CD4-positive, CD25-positive, alpha-beta regulatory T cell (primary cell): Measurements from ENCODE around the gene XDH. TPM values are rescaled to one million over a fixed set of nuclear protein-coding genes. Genes with fewer than 3 reads are reported as not detected.

Experiments used
- ATAC-seq, 2 donors: fragments of 150-1000 bp; cut with Tn5 transposase; one replicate each; pipeline ENCODE4 v1.10.0; 2021; ENCODE audit warnings: low read depth in 2 of 2, moderate number of reproducible peaks in 2 of 2, moderate library complexity in 1 of 2
- DNase-seq, 3 donors: peaks; one replicate each; pipeline versions ENCODE4 v3.0.0 to v3.0.0-alpha.2; 2012 to 2022; ENCODE audit warnings: mixed read lengths in 1 of 3
- H3K27ac ChIP-seq: one replicate; pipeline ENCODE4 v1.7.0; 2013; ENCODE audit warnings: mild to moderate bottlenecking, low read length; ENCODE audit not compliant: insufficient read depth, poor library complexity, severe bottlenecking
- H3K27me3 ChIP-seq: one replicate; pipeline ENCODE4 v1.7.0; 2013; ENCODE audit warnings: low read length; ENCODE audit not compliant: control insufficient read depth, insufficient read depth
- H3K36me3 ChIP-seq: one replicate; pipeline ENCODE4 v1.7.0; 2013; ENCODE audit warnings: mild to moderate bottlenecking, low read length, moderate library complexity; ENCODE audit not compliant: control insufficient read depth, insufficient read depth
- H3K4me1 ChIP-seq: 2 replicates; pipeline ENCODE4 v1.7.0; 2013; ENCODE audit warnings: mild to moderate bottlenecking, low read length; ENCODE audit not compliant: insufficient read depth, control insufficient read depth, poor library complexity, severe bottlenecking
- H3K4me3 ChIP-seq: one replicate; pipeline ENCODE4 v1.7.0; 2013; ENCODE audit warnings: low read depth, mild to moderate bottlenecking, low read length, moderate library complexity
- H3K9me3 ChIP-seq, 2 experiments: 1 replicate in 1 of 2; 2 replicates in 1 of 2; pipeline ENCODE4 v1.7.0; 2013; ENCODE audit warnings: low read length in 2 of 2, mild to moderate bottlenecking in 1 of 2, moderate library complexity in 1 of 2; ENCODE audit not compliant: control insufficient read depth in 2 of 2
- H3K27ac Mint-ChIP-seq, 3 donors: one replicate each; pipeline ENCODE4 v1.8.0; 2020 to 2022; ENCODE audit warnings: mild to moderate bottlenecking in 3 of 3, mixed read lengths in 3 of 3, moderate library complexity in 2 of 3
- H3K27me3 Mint-ChIP-seq: one replicate; pipeline ENCODE4 v1.8.0; 2022; ENCODE audit warnings: mild to moderate bottlenecking, mixed read lengths
- H3K36me3 Mint-ChIP-seq: one replicate; pipeline ENCODE4 v1.8.0; 2020; ENCODE audit warnings: mixed read lengths
- H3K4me1 Mint-ChIP-seq, 4 donors: one replicate each; pipeline ENCODE4 v1.8.0; 2020 to 2022; ENCODE audit warnings: mixed read lengths in 4 of 4, mild to moderate bottlenecking in 1 of 4
- H3K4me3 Mint-ChIP-seq, 4 donors: one replicate each; pipeline ENCODE4 v1.8.0; 2020 to 2022; ENCODE audit warnings: mild to moderate bottlenecking in 4 of 4, mixed read lengths in 4 of 4, moderate library complexity in 3 of 4
- H3K9me3 Mint-ChIP-seq, 7 donors: one replicate each; pipeline ENCODE4 v1.8.0; 2020 to 2022; ENCODE audit warnings: mixed read lengths in 7 of 7, mild to moderate bottlenecking in 3 of 7, moderate library complexity in 2 of 7
- polyA plus RNA-seq, 4 donors: library from polyadenylated mRNA; unstranded; fragments of 300-500 nt; fragmentation: Illumina TruSeq; gene quantifications; one replicate each; pipeline ENCODE4 v1.2.3, GENCODE V29; 2021
- total RNA-seq: library from RNA; stranded (reverse); gene quantifications from one replicate; pipeline ENCODE4 v1.2.3, GENCODE V29; 2022

Gene XDH
- total and polyA plus RNA-seq, 5 donors from 2014 or later, result not detected

- H3K4me3 Mint-ChIP-seq, result no peak overlapping the region
- Histone ChIP-seq H3K4me1 (peaks cover 8% of the 10 kb centered on the region), H3K4me3 (no peak overlapping the region), H3K27ac (no peak overlapping the region), H3K9me3 (no peaks in the 10 kb centered on the region), H3K27me3 (peaks cover 10% of the 10 kb centered on the region), H3K36me3 (no peaks in the 10 kb centered on the region)
- H3K9me3 Mint-ChIP-seq, result peaks cover 0 to 4% (median 0%) of the 10 kb centered on the region in 7 donors
- peaks cover 20% of the 10 kb centered on the region for H3K27me3 Mint-ChIP-seq
- no peak for DNase-seq
- no peak for ATAC-seq
- H3K4me1 Mint-ChIP-seq, result peaks cover 0 to 10% (median 7%) of the 10 kb centered on the region in 4 donors
- no peak overlapping the region for H3K27ac Mint-ChIP-seq
- H3K36me3 Mint-ChIP-seq, result no peaks in the 10 kb centered on the region
Observed at GRCh38 chr2:31430439-31431165, 16.1 kb upstream of the XDH start.

- H3K9me3 Mint-ChIP-seq, result peaks cover 0 to 4% (median 0%) of the 10 kb centered on the region in 7 donors
- Histone ChIP-seq H3K27ac (no peak overlapping the region), H3K27me3 (peaks cover 6% of the 10 kb centered on the region), H3K4me1 (peaks cover 8% of the 10 kb centered on the region), H3K9me3 (no peaks in the 10 kb centered on the region), H3K4me3 (no peak overlapping the region), H3K36me3 (no peaks in the 10 kb centered on the region)
- H3K27me3 Mint-ChIP-seq, result peaks cover 21% of the 10 kb centered on the region
- no peak overlapping the region for H3K4me3 Mint-ChIP-seq
- H3K4me1 Mint-ChIP-seq, result peaks cover 0 to 10% (median 7%) of the 10 kb centered on the region in 4 donors
- peak overlapping the region in 1 of 3 donors; percentile 15 for H3K27ac Mint-ChIP-seq
- DNase-seq (peak in 1 of 3 donors; percentile 69), ATAC-seq (no peak)
- H3K36me3 Mint-ChIP-seq, result no peaks in the 10 kb centered on the region
Observed at GRCh38 chr2:31429759-31430438, 15.4 kb upstream of the XDH start.

- Mint-ChIP-seq H3K36me3 (no peaks in the 10 kb centered on the region), H3K9me3 (peaks cover 0 to 4% (median 0%) of the 10 kb centered on the region in 7 donors), H3K27me3 (peaks cover 25% of the 10 kb centered on the region), H3K27ac (peak overlapping the region in 1 of 3 donors; percentile 12), H3K4me1 (peaks cover 0 to 10% (median 7%) of the 10 kb centered on the region in 4 donors), H3K4me3 (no peak overlapping the region)
- no peak overlapping the region for H3K27ac ChIP-seq
- peaks cover 6% of the 10 kb centered on the region for H3K27me3 ChIP-seq
- peaks cover 8% of the 10 kb centered on the region for H3K4me1 ChIP-seq
- H3K36me3 ChIP-seq, result no peaks in the 10 kb centered on the region
- no peaks in the 10 kb centered on the region for H3K9me3 ChIP-seq
- ATAC-seq (no peak), DNase-seq (no peak)
- H3K4me3 ChIP-seq, result no peak overlapping the region
Observed at GRCh38 chr2:31429040-31429439, 14.5 kb upstream of the XDH start.

GRCh38 chr2:31428001-31428418 is 13.5 kb upstream of the XDH start:
- Histone ChIP-seq H3K4me3 (no peak overlapping the region), H3K9me3 (no peaks in the 10 kb centered on the region), H3K4me1 (peaks cover 8% of the 10 kb centered on the region), H3K27ac (no peak overlapping the region), H3K36me3 (no peaks in the 10 kb centered on the region), H3K27me3 (peaks cover 6% of the 10 kb centered on the region)
- no peaks in the 10 kb centered on the region for H3K36me3 Mint-ChIP-seq
- DNase-seq (peak in 1 of 3 donors; percentile 16), ATAC-seq (no peak)
- H3K4me1 Mint-ChIP-seq, result peaks cover 0 to 10% (median 7%) of the 10 kb centered on the region in 4 donors
- peaks cover 0 to 5% (median 0%) of the 10 kb centered on the region in 7 donors for H3K9me3 Mint-ChIP-seq
- H3K27ac Mint-ChIP-seq, result no peak overlapping the region
- no peak overlapping the region for H3K4me3 Mint-ChIP-seq
- H3K27me3 Mint-ChIP-seq, result peaks cover 25% of the 10 kb centered on the region

- no peak overlapping the region for H3K4me3 ChIP-seq
- H3K4me1 Mint-ChIP-seq, result peaks cover 0 to 10% (median 7%) of the 10 kb centered on the region in 4 donors
- no peak overlapping the region for H3K27ac Mint-ChIP-seq
- no peaks in the 10 kb centered on the region for H3K36me3 ChIP-seq
- H3K4me3 Mint-ChIP-seq, result no peak overlapping the region
- ATAC-seq (no peak), DNase-seq (no peak)
- peaks cover 21% of the 10 kb centered on the region for H3K27me3 Mint-ChIP-seq
- peaks cover 0 to 5% (median 0%) of the 10 kb centered on the region in 7 donors for H3K9me3 Mint-ChIP-seq
- H3K27ac ChIP-seq, result no peak overlapping the region
- H3K27me3 ChIP-seq, result peaks cover 9% of the 10 kb centered on the region
- no peaks in the 10 kb centered on the region for H3K9me3 ChIP-seq
- peaks cover 8% of the 10 kb centered on the region for H3K4me1 ChIP-seq
- no peaks in the 10 kb centered on the region for H3K36me3 Mint-ChIP-seq
Observed at GRCh38 chr2:31426096-31426495, 11.6 kb upstream of the XDH start.

- Mint-ChIP-seq H3K27ac (no peak overlapping the region), H3K4me3 (no peak overlapping the region), H3K4me1 (no peaks in the 10 kb centered on the region), H3K36me3 (no peaks in the 10 kb centered on the region), H3K9me3 (peaks cover 0 to 19% (median 7%) of the 10 kb centered on the region in 7 donors), H3K27me3 (peaks cover 18% of the 10 kb centered on the region)
- DNase-seq, result no peak
- Histone ChIP-seq H3K4me1 (no peaks in the 10 kb centered on the region), H3K27ac (no peak overlapping the region), H3K27me3 (peaks cover 8% of the 10 kb centered on the region), H3K4me3 (no peak overlapping the region), H3K36me3 (no peaks in the 10 kb centered on the region), H3K9me3 (peaks cover 18 to 19% of the 10 kb centered on the region in 2 experiments)
- no peak for ATAC-seq
Observed at GRCh38 chr2:31421634-31422033, 7.1 kb upstream of the XDH start.

GRCh38 chr2:31420936-31421335 is 6.4 kb upstream of the XDH start:
- DNase-seq, result no peak

More at GRCh38 chr2:31420936-31421335, 6.4 kb upstream of the XDH start:
- Histone ChIP-seq H3K9me3 (peaks cover 18 to 19% of the 10 kb centered on the region in 2 experiments), H3K27me3 (peaks cover 7% of the 10 kb centered on the region), H3K27ac (no peak overlapping the region), H3K4me3 (no peak overlapping the region), H3K4me1 (no peaks in the 10 kb centered on the region), H3K36me3 (no peaks in the 10 kb centered on the region)
- no peak overlapping the region for H3K27ac Mint-ChIP-seq
- peaks cover 0 to 2% (median 0%) of the 10 kb centered on the region in 4 donors for H3K4me1 Mint-ChIP-seq
- no peak for ATAC-seq
- H3K36me3 Mint-ChIP-seq, result no peaks in the 10 kb centered on the region
- H3K9me3 Mint-ChIP-seq, result peaks cover 0 to 19% (median 7%) of the 10 kb centered on the region in 7 donors
- H3K27me3 Mint-ChIP-seq, result peaks cover 14% of the 10 kb centered on the region
- no peak overlapping the region for H3K4me3 Mint-ChIP-seq
